ENCODE data around the gene SNIP1.

DNA sequence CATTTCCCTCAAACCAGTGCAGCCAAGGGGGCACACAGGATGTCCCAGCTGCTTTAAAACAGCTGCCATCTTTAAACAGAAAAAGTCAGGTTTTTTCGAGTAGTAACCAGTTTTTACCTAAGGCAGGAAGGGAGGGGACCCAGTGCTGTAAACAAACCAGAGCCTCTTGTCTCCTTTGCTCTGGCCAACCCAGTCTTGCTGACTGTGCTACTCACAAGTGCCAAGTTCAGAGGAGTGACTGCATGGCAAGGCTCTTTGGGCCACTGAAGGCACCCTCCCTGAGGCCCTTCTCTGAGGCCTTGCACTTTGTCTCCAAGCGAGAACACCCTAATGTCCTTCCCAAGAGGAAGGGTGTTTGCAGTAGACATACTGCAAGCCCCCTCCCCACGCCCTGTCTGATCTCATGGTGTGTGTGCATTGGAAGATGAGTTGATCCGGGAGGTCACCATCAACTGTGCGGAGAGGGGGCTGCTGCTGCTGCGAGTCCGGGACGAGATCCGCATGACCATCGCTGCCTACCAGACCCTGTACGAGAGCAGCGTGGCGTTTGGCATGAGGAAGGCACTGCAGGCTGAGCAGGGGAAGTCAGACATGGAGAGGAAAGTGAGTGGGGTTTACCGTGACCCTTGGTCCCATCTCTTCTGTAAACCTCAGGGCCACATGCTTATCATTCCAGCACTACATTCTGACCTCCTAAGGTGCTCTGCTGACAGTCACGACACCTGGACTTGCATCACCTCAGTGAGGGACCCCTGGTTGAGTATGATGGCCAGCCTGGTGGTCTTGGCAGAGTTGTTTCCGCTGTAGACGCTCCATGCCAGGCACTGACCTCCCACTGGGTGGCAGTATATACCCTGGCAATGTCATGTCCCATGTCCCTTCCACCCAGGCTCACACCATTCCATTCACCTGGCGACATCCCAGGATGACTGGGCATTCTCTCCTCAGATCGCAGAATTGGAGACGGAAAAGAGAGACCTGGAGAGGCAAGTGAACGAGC, 7.3 kb upstream of the SNIP1 start:
- TF ChIP-seq POLR2A (IDR thresholded peaks at IDR 0.05; ENCODE audit: low read depth, low read length) (no peak), TAF1 (IDR thresholded peaks at IDR 0.05; ENCODE audit: borderline replicate concordance, low read depth, low read length) (no peak), POLR2AphosphoS5 (IDR thresholded peaks at IDR 0.05; ENCODE audit: low read depth, low read length) (no peak)
